Fibroblast of gingiva (primary cell): Measurements from ENCODE around the gene UBXN11.

ENCODE experiments used
- DNase-seq: peaks from one replicate; pipeline ENCODE4 v3.0.0-alpha.2; 2011; ENCODE audit warnings: low read depth

Gene UBXN11

GRCh38 chr1:26285366-26286063 lies 20.9 kb downstream of the UBXN11 start:
- DNase-seq = no peak

- DNase-seq = peak; percentile 77
Observed at GRCh38 chr1:26284597-26285347, 21.7 kb downstream of the UBXN11 start.

- DNase-seq = no peak
Observed at GRCh38 chr1:26283871-26284596, 22.4 kb downstream of the UBXN11 start.

- no peak for DNase-seq
Observed at GRCh38 chr1:26283279-26283853, 23.1 kb downstream of the UBXN11 start.

GRCh38 chr1:26282401-26282918 lies 24.0 kb downstream of the UBXN11 start:
- DNase-seq = no peak

GRCh38 chr1:26281971-26282370 lies 24.5 kb downstream of the UBXN11 start:
- peak; percentile 32 for DNase-seq

- DNase-seq = peak; percentile 37
Observed at GRCh38 chr1:26281091-26281958, 25.1 kb downstream of the UBXN11 start.

- no peak for DNase-seq
Observed at GRCh38 chr1:26280333-26281042, 25.9 kb downstream of the UBXN11 start.

GRCh38 chr1:26279456-26280332 lies 26.7 kb downstream of the UBXN11 start, which contains the start of gene SH3BGRL3:
Gene SH3BGRL3 (plus strand): TSS chr1:26280086. CDS start chr1:26280156, 70 bp downstream.
- DNase-seq = peak; percentile 82

- DNase-seq = peak; percentile 78
Observed at GRCh38 chr1:26278724-26279455, 27.5 kb downstream of the UBXN11 start.

- peak; percentile 87 for DNase-seq
Observed at GRCh38 chr1:26278303-26278702, 28.1 kb downstream of the UBXN11 start.

GRCh38 chr1:26277719-26278118 lies 28.7 kb downstream of the UBXN11 start:
- DNase-seq = no peak

- no peak for DNase-seq
Observed at GRCh38 chr1:26277261-26277661, 29.2 kb downstream of the UBXN11 start.

- DNase-seq = no peak
Observed at GRCh38 chr1:26276432-26276838, 30.0 kb downstream of the UBXN11 start.

GRCh38 chr1:26275580-26276431 lies 30.6 kb downstream of the UBXN11 start:
- DNase-seq = peak; percentile 94

- no peak for DNase-seq
Observed at GRCh38 chr1:26274801-26275425, 31.5 kb downstream of the UBXN11 start.

GRCh38 chr1:26269198-26269550 lies 37.3 kb downstream of the UBXN11 start:
- DNase-seq = no peak
